H1 (cell line): ENCODE data around the gene ABI3BP. TPM values are rescaled to one million over a fixed set of nuclear protein-coding genes. Genes with fewer than 3 reads are reported as not detected.

Source experiments
- CTCF ChIA-PET: fragments of 300-600 bp; sonication (Branson Sonifier 250); formaldehyde crosslinking; loops from one replicate; lab custom pipeline; 2021; ENCODE audit not compliant: partially characterized antibody; lab: Charles Lee
- POLR2A ChIA-PET: fragments of 300-600 bp; sonication (Branson Sonifier 250); formaldehyde crosslinking; loops from one replicate; lab custom pipeline; 2021; ENCODE audit warnings: inconsistent platforms; ENCODE audit not compliant: partially characterized antibody; lab: Charles Lee
- DNase-seq, 2 experiments: peaks; one replicate each; pipeline versions ENCODE4 v3.0.0 to v3.0.0-alpha.2; 2010 to 2022; ENCODE audit warnings: low spot score in 2 of 2, low read depth in 1 of 2, mixed read lengths in 1 of 2
- FAIRE-seq: peaks from 2 replicates; lab custom pipeline; 2011; peaks lifted over from hg19 to GRCh38; lab: Jason Lieb, UNC
- H2AFZ ChIP-seq: 2 replicates; pipeline ENCODE4 v1.8.1; 2012; ENCODE audit warnings: low read length, inconsistent platforms
- H2AK5ac ChIP-seq: 2 replicates; pipeline ENCODE4 v1.6.1; 2013; ENCODE audit warnings: low read depth, low read length
- H2BK120ac ChIP-seq: replicated peaks from 2 replicates; pipeline ENCODE3; 2013; ENCODE audit warnings: low read depth, low read length, inconsistent platforms
- H2BK12ac ChIP-seq: 2 replicates; pipeline ENCODE4 v1.6.1; 2013; ENCODE audit warnings: low read depth, low read length
- H2BK15ac ChIP-seq: 2 replicates; pipeline ENCODE4 v1.6.1; 2013; ENCODE audit warnings: low read length
- H2BK20ac ChIP-seq: 2 replicates; pipeline ENCODE4 v1.6.1; 2013; ENCODE audit warnings: low read length
- H2BK5ac ChIP-seq: 2 replicates; pipeline ENCODE4 v1.6.1; 2013; ENCODE audit warnings: low read depth, low read length
- H3K14ac ChIP-seq: 2 replicates; pipeline ENCODE4 v1.6.1; 2013; ENCODE audit warnings: inconsistent platforms; ENCODE audit not compliant: insufficient read length
- H3K18ac ChIP-seq: 2 replicates; pipeline ENCODE4 v1.6.1; 2013; ENCODE audit warnings: low read length; ENCODE audit errors: extremely low read depth
- H3K23ac ChIP-seq: 2 replicates; pipeline ENCODE4 v1.6.1; 2013; ENCODE audit warnings: inconsistent platforms; ENCODE audit not compliant: insufficient read length
- H3K23me2 ChIP-seq: 2 replicates; pipeline ENCODE4 v1.6.1; 2013; ENCODE audit warnings: low read depth, low read length
- H3K27ac ChIP-seq: 2 replicates; pipeline ENCODE4 v1.6.1; 2011; ENCODE audit warnings: low read depth, low read length, inconsistent platforms
- H3K27me3 ChIP-seq, 4 experiments: replicated peaks in 1 of 4; 1 replicate in 1 of 4; 2 replicates in 3 of 4; pipeline versions ENCODE4 v1.6.1 to v1.8.1; 2011 to 2013; ENCODE audit warnings: low read length in 3 of 4, mild to moderate bottlenecking in 3 of 4, inconsistent platforms in 2 of 4, mixed read lengths in 2 of 4, moderate library complexity in 1 of 4; ENCODE audit not compliant: control insufficient read depth in 3 of 4, insufficient read depth in 3 of 4; ENCODE audit errors: extremely low read depth in 1 of 4
- H3K36me3 ChIP-seq, 4 experiments: 2 replicates each; pipeline versions ENCODE4 v1.6.1 to v1.8.1; 2011 to 2013; ENCODE audit warnings: mild to moderate bottlenecking in 4 of 4, low read length in 3 of 4, moderate library complexity in 2 of 4, control low read depth in 1 of 4, inconsistent platforms in 1 of 4; ENCODE audit not compliant: insufficient read depth in 4 of 4, control insufficient read depth in 2 of 4
- H3K4ac ChIP-seq: replicated peaks from 2 replicates; pipeline ENCODE3; 2013; ENCODE audit warnings: low read length, low read depth, mixed read lengths, inconsistent platforms; ENCODE audit not compliant: insufficient read length
- H3K4me1 ChIP-seq, 4 experiments: replicated peaks in 1 of 4; 1 replicate in 1 of 4; 2 replicates in 3 of 4; pipeline versions ENCODE4 v1.6.1 to v1.8.1; 2011 to 2013; ENCODE audit warnings: low read length in 3 of 4, inconsistent platforms in 2 of 4, mixed read lengths in 1 of 4; ENCODE audit not compliant: insufficient read depth in 4 of 4, control insufficient read depth in 3 of 4
- H3K4me2 ChIP-seq, 2 experiments: 2 replicates each; pipeline versions ENCODE4 v1.6.1 to v1.8.1; 2011 to 2013; ENCODE audit warnings: low read depth in 2 of 2, low read length in 2 of 2, control low read depth in 1 of 2, inconsistent platforms in 1 of 2, mild to moderate bottlenecking in 1 of 2; ENCODE audit not compliant: insufficient read depth in 1 of 2
- H3K4me3 ChIP-seq, 4 experiments: fragments of 200-600, 300-600 bp in 1 of 4; sonication (generic), shearing (Covaris generic), sonication (Bioruptor Twin) in 1 of 4; 2 replicates each; pipeline versions ENCODE4 v1.5.1 to v1.8.1; 2011 to 2016; ENCODE audit warnings: low read length in 4 of 4, low read depth in 3 of 4, control low read depth in 2 of 4, inconsistent platforms in 2 of 4, mild to moderate bottlenecking in 2 of 4, mixed read lengths in 1 of 4, moderate library complexity in 1 of 4; ENCODE audit not compliant: insufficient read depth in 2 of 4; ENCODE audit errors: extremely low read depth in 1 of 4
- H3K56ac ChIP-seq: replicated peaks from 2 replicates; pipeline ENCODE3; 2013; ENCODE audit warnings: low read depth, mild to moderate bottlenecking, mixed read lengths, low read length, inconsistent platforms; ENCODE audit not compliant: insufficient read length
- H3K79me1 ChIP-seq: 2 replicates; pipeline ENCODE4 v1.6.1; 2013; ENCODE audit warnings: low read depth, low read length, control low read depth
- H3K79me2 ChIP-seq, 2 experiments: 2 replicates each; pipeline versions ENCODE4 v1.6.1 to v1.8.1; 2012 to 2013; ENCODE audit warnings: low read length in 2 of 2, mild to moderate bottlenecking in 2 of 2, inconsistent platforms in 1 of 2; ENCODE audit not compliant: insufficient read depth in 2 of 2, control insufficient read depth in 1 of 2
- H3K9ac ChIP-seq, 4 experiments: replicated peaks in 1 of 4; 1 replicate in 1 of 4; 2 replicates in 3 of 4; pipeline versions ENCODE4 v1.6.1 to v1.8.1; 2011 to 2013; ENCODE audit warnings: low read depth in 3 of 4, low read length in 3 of 4, control low read depth in 2 of 4, mild to moderate bottlenecking in 2 of 4, moderate library complexity in 2 of 4, inconsistent platforms in 1 of 4; ENCODE audit errors: extremely low read depth in 1 of 4
- H3K9me3 ChIP-seq, 2 experiments: 2 replicates each; pipeline versions ENCODE4 v1.6.1 to v1.8.1; 2012 to 2013; ENCODE audit warnings: mild to moderate bottlenecking in 2 of 2, moderate library complexity in 2 of 2, control low read depth in 1 of 2, inconsistent platforms in 1 of 2, low read depth in 1 of 2, low read length in 1 of 2, mixed read lengths in 1 of 2; ENCODE audit not compliant: insufficient read depth in 2 of 2
- H4K20me1 ChIP-seq, 2 experiments: replicated peaks in 1 of 2; 2 replicates each; pipeline versions ENCODE3 to v1.8.1; 2011 to 2013; ENCODE audit warnings: inconsistent platforms in 2 of 2, low read length in 2 of 2, mild to moderate bottlenecking in 1 of 2; ENCODE audit not compliant: insufficient read depth in 2 of 2, control insufficient read depth in 1 of 2
- H4K5ac ChIP-seq: 2 replicates; pipeline ENCODE4 v1.6.1; 2013; ENCODE audit warnings: low read length, low read depth, mixed read lengths, inconsistent platforms; ENCODE audit not compliant: insufficient read length
- H4K8ac ChIP-seq: 2 replicates; pipeline ENCODE4 v1.8.0; 2013; ENCODE audit warnings: mild to moderate bottlenecking, moderate library complexity, low read length, inconsistent platforms; ENCODE audit not compliant: insufficient read depth; ENCODE audit errors: extremely low read depth
- H4K91ac ChIP-seq: replicated peaks from 2 replicates; pipeline ENCODE3; 2013; ENCODE audit warnings: low read length, mixed read lengths, inconsistent platforms; ENCODE audit not compliant: insufficient read length
- ASH2L ChIP-seq: fragments of 200-600, 300-600 bp; sonication (generic); IDR thresholded peaks from one replicate; pipeline ENCODE4 v1.7.1; 2017; ENCODE audit warnings: low read length
- CREB1 ChIP-seq: IDR thresholded peaks from 2 replicates; pipeline ENCODE4 v1.6.1; 2012; ENCODE audit warnings: inconsistent platforms
- CTBP2 ChIP-seq: IDR thresholded peaks from 2 replicates; pipeline ENCODE4 v1.7.0; 2011; ENCODE audit warnings: borderline replicate concordance, mild to moderate bottlenecking, moderate library complexity, mixed read lengths, low read length; ENCODE audit not compliant: insufficient read depth, insufficient read length
- HDAC6 ChIP-seq: IDR thresholded peaks from one replicate; pipeline ENCODE4 v1.7.1; 2012; ENCODE audit warnings: low read depth, mild to moderate bottlenecking, inconsistent platforms, low read length, moderate library complexity
- MAX ChIP-seq: IDR thresholded peaks from 2 replicates; pipeline ENCODE4 v1.6.1; 2012; ENCODE audit warnings: inconsistent platforms
- NANOG ChIP-seq: IDR thresholded peaks from 2 replicates; pipeline ENCODE4 v1.6.1; 2011; ENCODE audit warnings: low read length, low read depth, mild to moderate bottlenecking, inconsistent platforms; ENCODE audit not compliant: insufficient read depth, poor library complexity, severe bottlenecking
- NRF1 ChIP-seq: IDR thresholded peaks from 2 replicates; pipeline ENCODE4 v1.6.1; 2011; ENCODE audit warnings: mild to moderate bottlenecking, low read depth, low read length, improper control_type of control experiment
- PHF8 ChIP-seq: fragments of 200-600 bp; sonication (generic); conservative IDR thresholded peaks from 2 replicates; pipeline ENCODE4 v1.7.1; 2012; ENCODE audit warnings: low read depth, mild to moderate bottlenecking, inconsistent platforms, low read length, moderate library complexity
- POLR2A ChIP-seq, 2 experiments: IDR thresholded peaks; 1 replicate in 1 of 2; 2 replicates in 1 of 2; pipeline ENCODE4 v1.6.1; 2011; ENCODE audit warnings: low read depth in 2 of 2, low read length in 2 of 2, mild to moderate bottlenecking in 2 of 2; ENCODE audit errors: control extremely low read depth in 1 of 2
- RNF2 ChIP-seq: fragments of 200-900, 300-1000 bp; sonication (generic); IDR thresholded peaks from 2 replicates; pipeline ENCODE4 v1.7.1; 2016; ENCODE audit warnings: borderline replicate concordance, low read depth, mild to moderate bottlenecking, antibody characterized with exemption, low read length; ENCODE audit not compliant: poor library complexity, severe bottlenecking; ENCODE audit errors: missing control alignments
- SP4 ChIP-seq: IDR thresholded peaks from 2 replicates; pipeline ENCODE4 v1.6.1; 2012; ENCODE audit warnings: low read length, inconsistent platforms
- TAF7 ChIP-seq: optimal IDR thresholded peaks from 2 replicates; pipeline ENCODE3; 2011; ENCODE audit warnings: low read depth, mild to moderate bottlenecking, inconsistent platforms, low read length, moderate library complexity, borderline replicate concordance
- WGBS, 2 experiments: shearing (Covaris generic) in 1 of 2; methylation state at CpG; one replicate each; pipeline versions ENCODE4 v1.1.6 to v1.1.7; 2013 to 2015; ENCODE audit warnings: low lambda C conversion rate in 2 of 2, mixed read lengths in 2 of 2, inconsistent platforms in 1 of 2, low coverage in 1 of 2, missing lambda C conversion rate in 1 of 2; ENCODE audit not compliant: insufficient replicate concordance in 2 of 2, insufficient coverage in 1 of 2, insufficient read length in 1 of 2; ENCODE audit errors: extremely low coverage in 1 of 2, missing lambda C conversion rate in 1 of 2; 5-methylcytosine and 5-hydroxymethylcytosine counted together
- polyA plus RNA-seq, 7 experiments: library from polyadenylated mRNA; depleted of rRNA in 3 of 7; stranded (reverse) in 5 of 7; unstranded in 2 of 7; fragments of >200 nt in 5 of 7; fragments of 200-250 nt in 2 of 7; gene quantifications; 1 replicate in 5 of 7; 2 replicates in 1 of 7; 4 replicates in 1 of 7; pipeline versions ENCODE4 v1.2.1 to v1.2.3, GENCODE V29; 2011 to 2013; ENCODE audit warnings: missing spikeins in 2 of 7, mixed read lengths in 2 of 7
- total RNA-seq: library from RNA; stranded (reverse); fragmentation: NEBNext Ultra II Directional; extraction: Animal tissue kit (Norgen Biotek cat#: 25700); gene quantifications from 2 replicates; pipeline ENCODE4 v1.2.1, GENCODE V29; 2021
- TF ChIP-seq, protein P1 (sequence below): IDR thresholded peaks from 2 replicates; pipeline ENCODE4 v1.6.1; 2011; ENCODE audit warnings: low read depth, mild to moderate bottlenecking, low read length; ENCODE audit not compliant: insufficient read depth

The ABI3BP gene
- total and polyA plus RNA-seq, 2 of the 8 experiments (the other 6 are each of a cell fraction or from before 2014, with no cell fraction given) = 0.08 to 0.32 TPM

GRCh38 chr3:100898681-100899080 is 94.5 kb downstream of the ABI3BP start:
- CTCF ChIA-PET = no interaction called here
- Histone ChIP-seq H3K23ac (no peak overlapping the region), H3K9me3 (no peaks in the 10 kb centered on the region), H4K8ac (no peak overlapping the region), H3K79me2 (no peaks in the 10 kb centered on the region), H3K14ac (no peak overlapping the region), H3K79me1 (no peaks in the 10 kb centered on the region), H3K27me3 (no peaks in the 10 kb centered on the region; a peak in 1 of 7 replicates), H4K5ac (no peak overlapping the region), H2BK15ac (no peak overlapping the region), H3K56ac (no peak overlapping the region), H2AK5ac (no peak overlapping the region), H2AFZ (no peak overlapping the region), H2BK120ac (no peak overlapping the region), H2BK5ac (no peak overlapping the region), H3K27ac (no peak overlapping the region), H4K91ac (no peak overlapping the region), H3K23me2 (no peaks in the 10 kb centered on the region), H3K4me3 (no peak overlapping the region), H3K4me2 (no peak overlapping the region), H4K20me1 (no peaks in the 10 kb centered on the region), H3K4ac (no peak overlapping the region), H2BK12ac (no peak overlapping the region), H3K18ac (no peak overlapping the region), H3K36me3 (no peaks in the 10 kb centered on the region), H2BK20ac (no peak overlapping the region), H3K9ac (no peak overlapping the region), H3K4me1 (no peaks in the 10 kb centered on the region)
- FAIRE-seq (no peak), DNase-seq (no peak)
- 91% methylated on average over 5 of the region's 5 CpGs; no CpG with 5 or more reads in 1 of the 2 experiments for WGBS, 2 experiments
- POLR2A ChIA-PET = no interaction called here
- TF ChIP-seq PHF8 (no peak), HDAC6 (no peak), CREB1 (no peak), ASH2L (no peak), SP4 (no peak), NRF1 (no peak), POLR2A (IDR thresholded peaks at IDR 0.05; ENCODE audit: control extremely low read depth in 1 of 2, low read depth in 2 of 2, low read length in 2 of 2) (no peak), MAX (no peak), TAF7 (no peak), NANOG (no peak), CTBP2 (no peak), RNF2 (no peak)
- TF ChIP-seq, protein P1, sequence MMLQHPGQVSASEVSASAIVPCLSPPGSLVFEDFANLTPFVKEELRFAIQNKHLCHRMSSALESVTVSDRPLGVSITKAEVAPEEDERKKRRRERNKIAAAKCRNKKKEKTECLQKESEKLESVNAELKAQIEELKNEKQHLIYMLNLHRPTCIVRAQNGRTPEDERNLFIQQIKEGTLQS = no peak
